ENCODE results near the gene EPO. TPM values are rescaled to one million over a fixed set of nuclear protein-coding genes. Genes with fewer than 3 reads are reported as not detected.

Gene EPO
- total RNA-seq, 1 donor from 2014 or later = not detected

DNA sequence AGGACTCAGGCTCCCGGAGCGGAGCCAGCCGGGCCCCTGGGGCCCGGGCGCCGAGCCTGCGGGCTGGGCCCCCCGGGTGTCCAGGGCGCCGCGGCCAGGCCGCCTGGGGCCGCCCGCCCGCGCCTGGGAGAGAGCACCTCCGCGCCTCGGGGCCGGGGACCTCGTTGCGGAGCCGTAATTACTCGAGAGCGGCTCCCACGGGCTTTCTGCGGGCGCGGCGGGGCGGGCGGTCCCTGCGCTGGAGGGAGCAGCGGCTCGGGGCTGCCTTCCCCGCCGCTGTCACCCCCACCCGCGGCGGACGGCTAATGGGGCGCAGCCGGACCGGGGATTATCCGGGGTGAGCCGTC, 45.2 kb upstream of the EPO start:
- peak overlapping the region; percentile 98 for H3K27ac ChIP-seq
- H3K4me3 ChIP-seq = peak overlapping the region; percentile 95
- H3K36me3 ChIP-seq = peaks cover 39% of the 10 kb centered on the region
- TF ChIP-seq, protein P1, sequence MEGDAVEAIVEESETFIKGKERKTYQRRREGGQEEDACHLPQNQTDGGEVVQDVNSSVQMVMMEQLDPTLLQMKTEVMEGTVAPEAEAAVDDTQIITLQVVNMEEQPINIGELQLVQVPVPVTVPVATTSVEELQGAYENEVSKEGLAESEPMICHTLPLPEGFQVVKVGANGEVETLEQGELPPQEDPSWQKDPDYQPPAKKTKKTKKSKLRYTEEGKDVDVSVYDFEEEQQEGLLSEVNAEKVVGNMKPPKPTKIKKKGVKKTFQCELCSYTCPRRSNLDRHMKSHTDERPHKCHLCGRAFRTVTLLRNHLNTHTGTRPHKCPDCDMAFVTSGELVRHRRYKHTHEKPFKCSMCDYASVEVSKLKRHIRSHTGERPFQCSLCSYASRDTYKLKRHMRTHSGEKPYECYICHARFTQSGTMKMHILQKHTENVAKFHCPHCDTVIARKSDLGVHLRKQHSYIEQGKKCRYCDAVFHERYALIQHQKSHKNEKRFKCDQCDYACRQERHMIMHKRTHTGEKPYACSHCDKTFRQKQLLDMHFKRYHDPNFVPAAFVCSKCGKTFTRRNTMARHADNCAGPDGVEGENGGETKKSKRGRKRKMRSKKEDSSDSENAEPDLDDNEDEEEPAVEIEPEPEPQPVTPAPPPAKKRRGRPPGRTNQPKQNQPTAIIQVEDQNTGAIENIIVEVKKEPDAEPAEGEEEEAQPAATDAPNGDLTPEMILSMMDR (IDR thresholded peaks at IDR 0.05) = no peak
- intact Hi-C loops (cut with DNase I) = no loop called here
- no peaks in the 10 kb centered on the region for H3K27me3 ChIP-seq (ENCODE audit: low read depth)
- no peak for DNase-seq
- ATAC-seq = peak in 1 of 2 donors; percentile 2
- H3K9me3 ChIP-seq = no peaks in the 10 kb centered on the region
- H3K4me1 ChIP-seq = peaks cover 33% of the 10 kb centered on the region

DNA sequence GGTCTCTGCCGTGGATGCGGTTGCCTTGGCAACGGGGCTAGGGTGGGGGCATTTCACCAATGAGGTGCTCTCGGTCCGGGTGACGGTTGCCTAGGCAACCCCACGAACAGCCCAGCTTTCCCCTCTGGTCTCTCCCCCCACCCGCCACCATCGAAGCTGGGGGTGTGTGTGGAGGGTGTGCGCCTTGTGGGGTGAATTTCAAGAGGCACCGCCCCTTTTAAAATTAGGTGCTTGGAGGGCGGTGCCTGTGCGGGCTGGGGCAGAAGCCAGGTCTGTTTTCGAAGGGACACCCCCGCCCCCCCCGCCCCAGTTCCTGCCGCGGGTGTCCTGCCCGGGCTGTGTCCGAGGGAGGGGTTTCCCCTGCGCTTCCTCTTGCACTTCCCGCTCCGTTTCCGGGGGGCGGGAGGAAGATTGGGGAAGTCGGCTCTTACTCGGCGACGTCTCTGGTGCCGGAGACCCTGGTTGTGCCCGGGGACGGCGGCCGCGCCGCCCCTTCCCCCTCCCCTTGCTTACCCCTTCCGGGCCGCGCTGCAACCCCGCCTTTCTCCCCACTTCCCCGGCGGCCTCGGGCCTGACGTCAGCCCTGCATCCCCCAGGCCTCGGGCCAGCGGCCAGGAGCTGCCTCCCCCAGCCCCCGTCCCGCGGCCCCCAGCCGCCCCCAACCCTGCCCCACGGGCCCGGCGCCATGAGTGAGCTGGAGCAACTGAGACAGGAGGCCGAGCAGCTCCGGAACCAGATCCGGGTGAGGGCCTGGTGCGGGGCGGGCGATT, 44.5 kb upstream of the EPO start:
- peak; percentile 46 to 47 for ATAC-seq
- TF ChIP-seq, protein P1 (IDR thresholded peaks at IDR 0.05) = no peak
- intact Hi-C loops (cut with DNase I) = no loop called here

DNA sequence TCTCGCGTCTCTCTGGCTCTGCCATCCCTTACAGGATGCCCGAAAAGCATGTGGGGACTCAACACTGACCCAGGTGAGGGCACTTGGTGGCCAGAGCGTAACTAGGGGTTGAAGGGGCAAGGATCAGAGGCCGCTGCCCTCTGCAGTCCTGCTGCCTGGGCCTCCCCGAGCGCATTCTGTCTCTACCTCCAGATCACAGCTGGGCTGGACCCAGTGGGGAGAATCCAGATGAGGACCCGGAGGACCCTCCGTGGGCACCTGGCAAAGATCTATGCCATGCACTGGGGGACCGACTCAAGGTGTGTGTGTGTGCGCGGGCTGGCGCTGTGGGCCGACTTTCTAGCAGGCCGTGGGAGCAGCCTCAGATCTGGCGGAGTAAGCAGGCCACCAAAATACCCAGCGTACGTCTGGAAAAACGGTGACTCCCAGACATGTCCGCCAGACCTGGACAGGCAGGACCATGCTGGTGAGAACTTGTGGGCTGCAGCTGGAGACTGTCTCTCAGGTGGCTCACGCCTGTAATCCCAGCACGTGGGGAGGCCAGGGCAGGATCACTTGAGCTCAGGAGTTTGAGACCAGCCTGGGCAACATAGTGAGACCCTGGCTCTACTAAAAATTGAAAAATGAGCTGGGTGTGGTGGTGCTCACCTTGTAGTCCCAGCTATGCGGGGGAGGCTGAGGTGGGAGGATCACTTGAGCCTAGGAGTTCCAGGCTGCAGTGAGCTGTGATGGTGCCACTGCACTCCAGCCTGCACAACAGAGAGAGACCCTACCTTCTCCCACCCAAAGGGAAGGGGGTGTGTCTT, 43.6 kb upstream of the EPO start:
- Histone ChIP-seq H3K36me3 (peaks cover 55% of the 10 kb centered on the region), H3K4me1 (peaks cover 41% of the 10 kb centered on the region), H3K27ac (peak overlapping the region; percentile 98), H3K27me3 (ENCODE audit: low read depth) (no peaks in the 10 kb centered on the region), H3K9me3 (no peaks in the 10 kb centered on the region), H3K4me3 (peak overlapping the region; percentile 95)
- intact Hi-C loops (cut with DNase I) = no loop called here
- TF ChIP-seq, protein P1 (IDR thresholded peaks at IDR 0.05) = no peak
- ATAC-seq (no peak), DNase-seq (peak; percentile 50)

More for the DNA sequence above, 44.5 kb upstream of the EPO start:
- Histone ChIP-seq H3K4me1 (peaks cover 40% of the 10 kb centered on the region), H3K9me3 (no peaks in the 10 kb centered on the region), H3K27me3 (ENCODE audit: low read depth) (no peaks in the 10 kb centered on the region), H3K4me3 (peak overlapping the region; percentile 95), H3K36me3 (peaks cover 46% of the 10 kb centered on the region), H3K27ac (peak overlapping the region; percentile 98)
- peak; percentile 92 for DNase-seq

DNA sequence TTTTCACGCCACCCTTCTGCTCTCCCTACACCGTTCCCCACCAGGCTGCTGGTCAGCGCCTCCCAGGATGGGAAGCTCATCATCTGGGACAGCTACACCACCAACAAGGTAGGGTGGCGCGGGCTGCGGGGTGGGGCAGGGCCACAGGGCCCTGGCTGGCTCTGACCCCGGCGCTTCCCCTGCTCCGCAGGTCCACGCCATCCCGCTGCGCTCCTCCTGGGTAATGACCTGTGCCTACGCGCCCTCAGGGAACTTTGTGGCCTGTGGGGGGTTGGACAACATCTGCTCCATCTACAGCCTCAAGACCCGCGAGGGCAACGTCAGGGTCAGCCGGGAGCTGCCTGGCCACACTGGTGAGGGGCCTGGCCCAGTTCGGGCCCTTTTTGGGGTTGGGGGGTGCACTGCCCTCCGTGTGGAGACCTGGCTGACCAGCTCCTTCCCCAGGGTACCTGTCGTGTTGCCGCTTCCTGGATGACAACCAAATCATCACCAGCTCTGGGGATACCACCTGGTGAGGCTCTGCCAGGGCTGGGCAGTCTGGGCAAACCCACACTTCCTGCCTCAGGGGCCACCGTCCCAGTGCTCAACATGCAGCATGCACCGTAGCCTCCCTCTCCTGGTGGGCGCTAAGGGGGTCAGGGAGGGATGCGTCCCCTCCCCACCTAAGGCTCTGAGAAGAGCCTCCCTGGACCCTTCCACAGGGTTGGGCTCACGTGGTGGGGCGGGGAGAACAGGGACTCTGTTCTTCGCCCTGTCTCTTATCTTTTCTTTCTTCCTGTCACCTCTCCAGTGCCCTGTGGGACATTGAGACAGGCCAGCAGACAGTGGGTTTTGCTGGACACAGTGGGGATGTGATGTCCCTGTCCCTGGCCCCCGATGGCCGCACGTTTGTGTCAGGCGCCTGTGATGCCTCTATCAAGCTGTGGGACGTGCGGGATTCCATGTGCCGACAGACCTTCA, 42.7 kb upstream of the EPO start:
- DNase-seq (peak; percentile 50), ATAC-seq (no peak)
- intact Hi-C loops (cut with DNase I) = no loop called here
- Histone ChIP-seq H3K4me3 (no peak overlapping the region), H3K4me1 (peaks cover 41% of the 10 kb centered on the region), H3K27ac (no peak overlapping the region), H3K9me3 (no peaks in the 10 kb centered on the region), H3K27me3 (ENCODE audit: low read depth) (no peaks in the 10 kb centered on the region), H3K36me3 (peaks cover 64% of the 10 kb centered on the region)
- TF ChIP-seq, protein P1 (IDR thresholded peaks at IDR 0.05) = no peak

All from lower lobe of right lung (tissue), 2 donors.